GM12878 (cell line): Measurements from ENCODE around the gene SHISA7. TPM values are rescaled to one million over a fixed set of nuclear protein-coding genes. Genes with fewer than 3 reads are reported as not detected.

ENCODE experiments used
- ATF2 ChIP-seq: IDR thresholded peaks from 2 replicates; pipeline ENCODE4 v1.6.1; 2012; ENCODE audit warnings: low read length, inconsistent platforms
- ATF3 ChIP-seq: IDR thresholded peaks from 2 replicates; pipeline ENCODE4 v1.6.1; 2011; ENCODE audit warnings: low read depth, mild to moderate bottlenecking, low read length, moderate library complexity, borderline replicate concordance; ENCODE audit errors: extremely low read depth
- ATF7 ChIP-seq: fragments of 450-650 bp; IDR thresholded peaks from 2 replicates; pipeline ENCODE4 v1.6.1; 2016; ENCODE audit warnings: low read depth, mild to moderate bottlenecking
- BCL3 ChIP-seq: IDR thresholded peaks from 2 replicates; pipeline ENCODE4 v1.6.1; 2011; ENCODE audit warnings: borderline replicate concordance, low read depth, mild to moderate bottlenecking, moderate library complexity, low read length; ENCODE audit not compliant: insufficient read depth, poor library complexity, severe bottlenecking
- BHLHE40 ChIP-seq, 2 experiments: fragments of 450-650 bp in 1 of 2; IDR thresholded peaks; 2 replicates each; pipeline ENCODE4 v1.6.1; 2011 to 2017; ENCODE audit warnings: low read depth in 2 of 2, borderline replicate concordance in 1 of 2, improper control_type of control experiment in 1 of 2, low read length in 1 of 2, mild to moderate bottlenecking in 1 of 2
- CHD2 ChIP-seq: IDR thresholded peaks from 2 replicates; pipeline ENCODE4 v1.6.1; 2011; ENCODE audit warnings: low read depth, low read length, improper control_type of control experiment, borderline replicate concordance
- E2F8 ChIP-seq: fragments of 450-650 bp; IDR thresholded peaks from 2 replicates; pipeline ENCODE4 v1.6.1; 2018; ENCODE audit warnings: mild to moderate bottlenecking, low read depth, moderate library complexity; ENCODE audit not compliant: partially characterized antibody
- EZH2 ChIP-seq: IDR thresholded peaks from 2 replicates; pipeline ENCODE4 v1.6.1; 2012; ENCODE audit warnings: low read depth, mild to moderate bottlenecking, control low read depth, inconsistent platforms, low read length, borderline replicate concordance; ENCODE audit not compliant: control insufficient read depth
- IKZF1 ChIP-seq: fragments of 450-650 bp; conservative IDR thresholded peaks from 2 replicates; pipeline ENCODE4 v1.6.1; 2017; ENCODE audit warnings: antibody characterized with exemption, mild to moderate bottlenecking
- IRF5 ChIP-seq: fragments of 450-650 bp; IDR thresholded peaks from 2 replicates; pipeline ENCODE4 v1.6.1; 2017; ENCODE audit warnings: borderline replicate concordance
- JUND ChIP-seq: IDR thresholded peaks from 2 replicates; pipeline ENCODE4 v1.6.1; 2012; ENCODE audit warnings: low read depth, mild to moderate bottlenecking, low read length, improper control_type of control experiment, moderate library complexity
- MTA2 ChIP-seq: fragments of 450-650 bp; IDR thresholded peaks from 2 replicates; pipeline ENCODE4 v1.6.1; 2016; ENCODE audit warnings: low read depth, mild to moderate bottlenecking, moderate library complexity
- NFXL1 ChIP-seq: fragments of 450-650 bp; IDR thresholded peaks from 2 replicates; pipeline ENCODE4 v1.6.1; 2017; ENCODE audit warnings: antibody characterized with exemption, mild to moderate bottlenecking, borderline replicate concordance
- NR2C1 ChIP-seq: fragments of 450-650 bp; IDR thresholded peaks from 2 replicates; pipeline ENCODE4 v1.6.1; 2017; ENCODE audit warnings: antibody characterized with exemption, mild to moderate bottlenecking, moderate library complexity
- POU2F2 ChIP-seq: IDR thresholded peaks from 3 replicates; pipeline ENCODE4 v1.6.1; 2011; ENCODE audit warnings: low read depth, mild to moderate bottlenecking, low read length, borderline replicate concordance
- RCOR1 ChIP-seq: conservative IDR thresholded peaks from 2 replicates; pipeline ENCODE4 v1.6.1; 2012; ENCODE audit warnings: low read depth, low read length, improper control_type of control experiment
- RFX5 ChIP-seq: IDR thresholded peaks from 2 replicates; pipeline ENCODE4 v1.6.1; 2011; ENCODE audit warnings: low read depth, low read length, improper control_type of control experiment
- RUNX3 ChIP-seq: IDR thresholded peaks from 2 replicates; pipeline ENCODE4 v1.6.1; 2012; ENCODE audit warnings: low read length, inconsistent platforms
- SMAD1 ChIP-seq: fragments of 450-650 bp; IDR thresholded peaks from 2 replicates; pipeline ENCODE4 v1.6.1; 2018; ENCODE audit warnings: mild to moderate bottlenecking, low read depth; ENCODE audit not compliant: partially characterized antibody
- SMC3 ChIP-seq: IDR thresholded peaks from 2 replicates; pipeline ENCODE4 v1.6.1; 2011; ENCODE audit warnings: low read length, improper control_type of control experiment, borderline replicate concordance
- SREBF2 ChIP-seq: IDR thresholded peaks from 2 replicates; pipeline ENCODE4 v1.6.1; 2012; ENCODE audit warnings: mild to moderate bottlenecking, low read length
- TBL1XR1 ChIP-seq: IDR thresholded peaks from 2 replicates; pipeline ENCODE4 v1.6.1; 2012; ENCODE audit warnings: low read depth, low read length, improper control_type of control experiment
- TCF12 ChIP-seq: IDR thresholded peaks from 2 replicates; pipeline ENCODE4 v1.6.1; 2011; ENCODE audit warnings: low read depth, mild to moderate bottlenecking, low read length
- polyA plus RNA-seq, 11 experiments: library from polyadenylated mRNA; depleted of rRNA in 4 of 11; unstranded in 6 of 11; stranded (reverse) in 5 of 11; fragments of >200 nt; fragmentation: Nextera tagmentation in 4 of 11; fragmentation: Illumina TruSeq in 1 of 11; extraction: Ambion mirVana in 4 of 11; extraction: Trizol in 1 of 11; gene quantifications; 1 replicate in 1 of 11; 2 replicates in 10 of 11; pipeline versions ENCODE4 v1.2.1 to v1.2.3, GENCODE V29; 2011 to 2016; ENCODE audit warnings: inconsistent platforms in 2 of 11, missing spikeins in 2 of 11, low read depth in 1 of 11
- total RNA-seq, 4 experiments: library from RNA; depleted of rRNA in 3 of 4; stranded (reverse); fragments of >200 nt in 3 of 4; fragmentation: Illumina TruSeq in 1 of 4; extraction: Trizol in 1 of 4; gene quantifications; 2 replicates each; pipeline versions ENCODE4 v1.2.1 to v1.2.3, GENCODE V29; 2013 to 2021

SHISA7 gene
- total and polyA plus RNA-seq, 10 of the 15 experiments (the other 5 are each of a cell fraction or from before 2014, with no cell fraction given) = 0.03 TPM; not detected in 9

GRCh38 chr19:55461259-55461973, 18.3 kb upstream of the SHISA7 start, which contains the start of gene ISOC2 (continued):
- no peak for TF ChIP-seq MTA2
- no peak for TF ChIP-seq POU2F2
- 0 out of 2 replicates have a peak, but pooled peaks have one; percentile 21 for TF ChIP-seq ATF7
- TF ChIP-seq RCOR1 = no peak
- TF ChIP-seq RFX5 = peak; percentile 75; the same call in 1 of the 2 replicates
- TF ChIP-seq EZH2 = no peak
- TF ChIP-seq SREBF2 = no peak
- TF ChIP-seq NR2C1 = no peak
- no peak for TF ChIP-seq TBL1XR1
- no peak for TF ChIP-seq SMAD1
- TF ChIP-seq BCL3 = no peak
- TF ChIP-seq E2F8 = no peak
- no peak for TF ChIP-seq JUND
- TF ChIP-seq IRF5 = no peak
- TF ChIP-seq CHD2 = peak; percentile 96
- TF ChIP-seq RUNX3 = peak; percentile 10
- TF ChIP-seq TCF12 = no peak
- no peak for TF ChIP-seq SMC3
- TF ChIP-seq BHLHE40 (IDR thresholded peaks at IDR 0.05; ENCODE audit: borderline replicate concordance in 1 of 2, low read depth in 2 of 2, low read length in 1 of 2) = peak; percentile 22 to 58; a peak in 2 of 4 replicates
- TF ChIP-seq NFXL1 = no peak
- no peak for TF ChIP-seq ATF2
- TF ChIP-seq ATF3 = peak; percentile 40; the same call in 1 of the 2 replicates
- peak; percentile 35 for TF ChIP-seq IKZF1
